Kidney glomerular epithelial cell (primary cell): ENCODE data around the gene BSG.
"Not testable (repeated sequence)": the region's sequence is repeated elsewhere in the genome, so short reads cannot be mapped to it uniquely, and the experiment has no call there.

ENCODE experiments used
- DNase-seq: peaks from one replicate; lab custom pipeline; 2025; lab: John Stamatoyannopoulos, UW

Gene BSG

GRCh38 chr19:572743-573518 lies 535 bp downstream of the BSG start:
- no peak for DNase-seq

DNA sequence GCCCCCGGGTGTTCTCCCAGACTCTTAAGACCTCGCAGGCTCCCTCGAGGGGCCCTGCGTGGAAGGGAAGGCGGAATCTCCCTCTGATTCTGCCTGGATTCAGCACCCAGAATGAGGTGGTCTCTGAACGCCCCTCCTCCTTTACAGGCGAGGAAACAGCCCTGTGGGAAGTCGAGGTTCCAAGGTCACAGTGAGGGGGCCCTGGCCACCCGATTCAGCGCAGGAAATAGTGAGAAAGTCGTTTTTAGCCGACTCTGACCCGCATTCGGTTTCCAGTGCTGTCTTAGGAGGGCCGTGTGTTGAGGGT lies 1.1 kb downstream of the BSG start:
- DNase-seq = no peak

DNA sequence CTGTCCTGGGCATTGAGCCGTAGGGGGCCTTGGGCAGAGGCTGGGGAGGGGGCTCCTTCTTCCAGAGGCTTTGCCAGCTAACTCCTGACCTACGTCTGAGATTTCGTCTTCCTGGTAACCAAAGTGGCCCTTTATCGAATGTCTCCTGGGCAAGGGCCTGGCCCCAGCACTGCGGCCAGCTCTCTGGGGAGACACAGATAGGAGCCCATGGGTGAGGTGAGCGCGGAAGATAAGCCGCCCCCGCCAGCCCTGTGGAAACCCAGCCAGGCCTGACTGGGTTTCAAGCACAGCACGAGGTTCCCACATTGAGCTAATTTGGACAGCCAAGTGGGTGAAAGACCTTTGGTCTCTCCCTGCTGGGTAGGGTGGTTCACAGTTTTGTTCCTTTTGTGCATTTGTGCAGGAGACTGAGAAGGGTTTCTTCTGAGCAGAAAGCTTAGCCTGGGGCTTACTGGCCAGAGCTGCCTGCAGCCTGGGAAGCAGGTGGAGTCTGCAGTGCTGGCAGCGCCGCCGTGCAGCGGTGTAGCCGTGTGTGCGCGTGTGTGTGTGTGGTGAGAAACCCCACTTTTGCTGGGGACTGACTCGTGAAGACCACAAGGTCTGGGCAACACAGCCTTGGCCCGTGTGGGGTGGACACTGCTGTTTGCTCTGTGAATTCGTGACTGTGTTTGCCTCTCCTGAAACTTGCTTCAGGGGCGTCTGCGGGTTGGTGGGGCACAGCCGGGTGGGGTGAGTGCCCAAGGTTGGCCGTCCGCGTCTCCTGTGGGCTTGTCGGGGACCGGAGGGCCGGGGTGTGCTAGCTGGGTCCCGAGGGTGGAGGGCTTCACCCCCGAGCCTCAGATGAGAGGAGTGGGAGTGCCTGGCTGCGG lies 2.5 kb downstream of the BSG start:
- no peak for DNase-seq

DNA sequence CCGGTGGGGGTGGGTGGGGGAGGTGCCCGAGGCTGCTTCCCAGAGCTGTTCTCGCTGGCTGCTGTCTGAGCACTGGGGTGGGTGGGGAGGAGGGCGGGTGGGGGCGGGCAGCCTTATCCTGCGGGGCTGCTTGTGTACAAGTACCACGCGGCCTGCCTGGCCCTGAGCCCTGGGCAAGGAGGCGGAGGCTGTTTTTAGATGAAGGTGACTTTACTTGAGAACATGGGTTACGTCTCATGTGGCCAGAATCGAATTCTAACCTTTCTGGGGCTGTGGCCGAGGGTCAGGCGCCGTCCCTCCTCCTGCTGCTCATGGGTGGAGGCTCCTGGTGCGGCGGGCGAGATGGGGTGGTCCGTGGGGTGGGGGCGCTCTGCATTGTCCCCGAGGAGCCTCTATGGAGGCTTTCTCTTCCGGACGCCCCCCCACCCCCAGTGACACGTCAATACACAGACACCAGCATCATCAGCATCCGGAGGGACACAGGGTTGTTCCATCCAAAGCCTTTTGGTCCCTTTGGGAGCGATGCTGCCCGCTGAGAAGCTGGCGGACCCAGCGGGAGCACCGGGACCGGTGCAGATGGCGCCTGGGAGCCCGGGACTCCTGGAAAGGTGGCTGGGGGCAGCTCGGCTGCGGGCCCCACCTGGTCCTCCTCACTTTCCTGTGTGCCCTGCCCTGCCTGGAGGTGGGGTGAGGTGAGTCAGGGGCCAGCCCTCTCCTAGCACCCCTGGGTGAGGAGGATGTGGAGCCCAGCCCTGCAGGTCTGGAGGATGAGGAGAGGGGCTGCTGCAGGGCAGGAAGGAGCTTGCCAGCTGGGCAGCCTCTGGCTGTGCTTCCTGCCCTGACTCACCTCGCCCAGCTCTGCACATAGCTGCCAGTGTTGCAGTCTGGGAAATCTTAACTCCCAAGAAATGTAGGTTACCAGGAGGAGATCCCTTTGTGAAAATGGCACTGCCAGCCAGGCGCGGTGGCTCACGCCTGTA lies 3.4 kb downstream of the BSG start:
- peak; percentile 24 for DNase-seq

GRCh38 chr19:576768-577438 lies 4.5 kb downstream of the BSG start:
- no peak for DNase-seq

GRCh38 chr19:577439-578392 lies 5.3 kb downstream of the BSG start:
- no peak for DNase-seq

DNA sequence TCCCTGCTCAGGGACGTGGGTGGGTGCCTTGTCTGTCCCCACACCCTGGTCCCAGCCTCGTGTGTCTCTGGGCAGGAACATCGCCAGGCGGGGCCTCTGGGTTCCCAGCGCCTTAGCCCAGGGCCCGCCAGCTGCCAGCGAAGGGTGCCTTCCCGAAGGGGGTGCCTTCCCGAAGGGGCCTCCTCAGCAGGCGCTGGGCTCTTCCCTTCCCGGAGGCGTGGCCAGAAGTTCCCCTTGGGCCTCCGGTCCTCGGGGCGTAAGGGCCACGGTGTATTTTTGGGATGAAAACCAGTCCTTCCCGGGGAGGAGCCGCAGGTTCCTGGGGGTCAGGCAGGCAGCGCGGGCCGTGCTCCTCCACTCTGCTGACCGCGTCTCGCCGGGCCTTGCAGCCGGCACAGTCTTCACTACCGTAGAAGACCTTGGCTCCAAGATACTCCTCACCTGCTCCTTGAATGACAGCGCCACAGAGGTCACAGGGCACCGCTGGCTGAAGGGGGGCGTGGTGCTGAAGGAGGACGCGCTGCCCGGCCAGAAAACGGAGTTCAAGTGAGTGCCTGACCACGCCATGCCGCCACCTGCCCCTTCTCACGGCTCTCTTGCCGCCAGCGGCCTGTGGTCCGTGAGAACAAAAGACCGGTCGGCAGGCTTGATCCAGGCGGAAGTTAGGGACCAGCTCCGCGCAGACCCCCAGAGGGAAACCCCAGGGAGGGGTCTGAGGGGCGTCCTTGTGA lies 6.9 kb downstream of the BSG start:
- DNase-seq = no peak

- no peak for DNase-seq
Observed at GRCh38 chr19:579842-580155, 7.4 kb downstream of the BSG start.

- no peak for DNase-seq
Observed at GRCh38 chr19:580274-580835, 8.0 kb downstream of the BSG start.

- DNase-seq = no peak
Observed at GRCh38 chr19:581399-582111, 9.2 kb downstream of the BSG start.

DNA sequence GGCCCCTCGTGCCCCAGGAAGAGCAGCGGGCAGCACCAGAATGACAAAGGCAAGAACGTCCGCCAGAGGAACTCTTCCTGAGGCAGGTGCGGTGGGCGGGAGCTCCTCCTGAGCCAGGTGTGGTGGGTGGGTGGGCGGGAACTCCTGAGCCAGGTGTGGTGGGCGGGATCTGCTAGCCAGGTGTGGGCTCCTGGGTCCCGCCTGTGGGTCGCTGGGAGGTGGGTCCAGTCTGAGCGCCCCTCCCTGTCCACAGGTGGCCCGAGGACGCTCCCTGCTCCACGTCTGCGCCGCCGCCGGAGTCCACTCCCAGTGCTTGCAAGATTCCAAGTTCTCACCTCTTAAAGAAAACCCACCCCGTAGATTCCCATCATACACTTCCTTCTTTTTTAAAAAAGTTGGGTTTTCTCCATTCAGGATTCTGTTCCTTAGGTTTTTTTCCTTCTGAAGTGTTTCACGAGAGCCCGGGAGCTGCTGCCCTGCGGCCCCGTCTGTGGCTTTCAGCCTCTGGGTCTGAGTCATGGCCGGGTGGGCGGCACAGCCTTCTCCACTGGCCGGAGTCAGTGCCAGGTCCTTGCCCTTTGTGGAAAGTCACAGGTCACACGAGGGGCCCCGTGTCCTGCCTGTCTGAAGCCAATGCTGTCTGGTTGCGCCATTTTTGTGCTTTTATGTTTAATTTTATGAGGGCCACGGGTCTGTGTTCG lies 10.3 kb downstream of the BSG start:
- DNase-seq = no peak

GRCh38 chr19:583198-583967 lies 11.0 kb downstream of the BSG start:
- no peak for DNase-seq

- no peak for DNase-seq
Observed at GRCh38 chr19:583968-584239, 11.5 kb downstream of the BSG start.

GRCh38 chr19:584240-585001 lies 12.0 kb downstream of the BSG start:
- DNase-seq = no peak

DNA sequence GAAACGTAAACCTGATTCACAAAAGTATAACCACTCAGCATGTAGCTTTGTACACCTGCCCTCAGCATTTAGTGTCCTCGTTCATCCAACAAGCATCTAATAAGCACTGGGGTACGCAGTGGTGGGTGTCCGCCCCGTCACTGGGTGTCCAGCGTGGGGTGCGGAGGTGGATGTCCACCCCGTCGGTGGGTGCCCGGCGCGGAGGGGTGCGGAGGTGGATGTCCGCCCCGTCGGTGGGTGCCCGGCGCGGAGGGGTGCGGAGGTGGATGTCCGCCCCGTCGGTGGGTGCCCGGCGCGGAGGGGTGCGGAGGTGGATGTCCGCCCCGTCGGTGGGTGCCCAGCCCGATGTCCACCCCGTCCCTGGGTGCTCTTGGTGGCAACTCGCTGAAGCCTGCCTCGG lies 12.8 kb downstream of the BSG start:
- not testable (repeated sequence) for DNase-seq

DNA sequence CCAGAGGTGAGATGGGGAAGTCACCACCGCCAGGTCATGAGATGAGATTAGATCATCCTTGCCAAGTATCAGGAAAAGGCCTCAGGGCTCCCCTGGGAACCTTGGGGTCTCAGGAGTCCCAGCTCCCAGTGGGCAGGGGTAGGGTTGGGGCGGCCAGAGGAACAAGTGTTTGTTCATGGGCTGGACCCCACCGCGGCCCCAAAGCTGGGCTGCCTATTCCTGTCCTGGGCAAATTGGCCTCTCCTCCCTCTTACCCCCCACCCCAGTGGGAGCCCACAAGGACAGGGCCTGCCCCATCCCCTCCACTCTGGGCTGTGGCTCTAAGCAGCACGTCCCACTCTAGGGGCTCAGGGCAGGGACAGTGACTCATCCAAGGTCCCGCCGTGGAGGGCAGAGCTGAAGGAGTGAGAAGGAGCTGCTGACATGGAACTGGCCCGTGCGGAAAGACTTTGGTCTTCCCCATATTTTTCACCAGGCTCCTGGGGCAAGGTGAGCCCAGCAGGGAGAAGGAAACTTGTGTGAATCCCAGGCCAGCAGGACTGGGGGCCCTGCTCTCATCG lies 13.2 kb downstream of the BSG start:
- no peak for DNase-seq
